CD4-positive, alpha-beta T cell (primary cell): ENCODE data around the gene SLF2. TPM values are rescaled to one million over a fixed set of nuclear protein-coding genes. Genes with fewer than 3 reads are reported as not detected.

Experiments
- ATAC-seq: fragments of 200-7000 bp; cut with Tn5 transposase; one replicate; pipeline ENCODE4 v1.10.0; 2022; ENCODE audit warnings: mild to moderate bottlenecking; ENCODE audit not compliant: poor library complexity
- CTCF ChIA-PET: fragments of 350-600 bp; sonication (Branson Sonifier 250); formaldehyde crosslinking; loops from one replicate; lab custom pipeline; 2021; ENCODE audit warnings: antibody characterized with exemption, inconsistent platforms; lab: Charles Lee
- POLR2A ChIA-PET: fragments of 350-600 bp; sonication (Branson Sonifier 250); formaldehyde crosslinking; loops from one replicate; lab custom pipeline; 2021; ENCODE audit warnings: antibody characterized with exemption, inconsistent platforms; lab: Charles Lee
- DNase-seq, 14 experiments: peaks; one replicate each; pipeline ENCODE4 v3.0.0-alpha.2; 2013 to 2020; ENCODE audit warnings: mixed read lengths in 2 of 14
- H3K27ac ChIP-seq, 2 donors: one replicate each; pipeline versions ENCODE4 v1.5.1 to v1.7.0; 2013; ENCODE audit warnings: low read length in 2 of 2, low read depth in 1 of 2, mild to moderate bottlenecking in 1 of 2
- H3K27me3 ChIP-seq, 2 experiments: 1 replicate in 1 of 2; 2 replicates in 1 of 2; pipeline versions ENCODE4 v1.6.1 to v1.7.0; 2013; ENCODE audit warnings: low read length in 2 of 2, control low read depth in 1 of 2, mild to moderate bottlenecking in 1 of 2, moderate library complexity in 1 of 2; ENCODE audit not compliant: insufficient read depth in 2 of 2, control insufficient read depth in 1 of 2
- H3K36me3 ChIP-seq: one replicate; pipeline ENCODE4 v1.6.1; 2013; ENCODE audit warnings: low read length, control low read depth; ENCODE audit not compliant: insufficient read depth
- H3K4me1 ChIP-seq: one replicate; pipeline ENCODE4 v1.6.1; 2013; ENCODE audit warnings: low read length, control low read depth; ENCODE audit not compliant: insufficient read depth
- H3K4me3 ChIP-seq: one replicate; pipeline ENCODE4 v1.5.1; 2013; ENCODE audit warnings: mild to moderate bottlenecking, low read length, moderate library complexity
- H3K9me3 ChIP-seq, 2 experiments: 1 replicate in 1 of 2; 2 replicates in 1 of 2; pipeline versions ENCODE4 v1.6.1 to v1.7.0; 2013; ENCODE audit warnings: low read length in 2 of 2, mild to moderate bottlenecking in 2 of 2, control low read depth in 1 of 2, moderate library complexity in 1 of 2; ENCODE audit not compliant: control insufficient read depth in 1 of 2, insufficient read depth in 1 of 2
- H3K27ac Mint-ChIP-seq: one replicate; pipeline ENCODE4 v1.8.0; 2020; ENCODE audit warnings: mixed read lengths
- H3K27me3 Mint-ChIP-seq: one replicate; pipeline ENCODE4 v1.8.0; 2021; ENCODE audit warnings: mixed read lengths
- H3K36me3 Mint-ChIP-seq: one replicate; pipeline ENCODE4 v1.8.0; 2021; ENCODE audit warnings: low read depth, mixed read lengths
- H3K4me1 Mint-ChIP-seq: one replicate; pipeline ENCODE4 v1.8.0; 2021; ENCODE audit warnings: low read depth, mixed read lengths
- H3K4me3 Mint-ChIP-seq: one replicate; pipeline ENCODE4 v1.8.0; 2020; ENCODE audit warnings: mild to moderate bottlenecking, mixed read lengths
- H3K9me3 Mint-ChIP-seq: one replicate; pipeline ENCODE4 v1.8.0; 2020; ENCODE audit warnings: mixed read lengths
- intact Hi-C, 2 experiments: fragments of 100-400 bp; cut with DNase I in 1 of 2; cut with micrococcal nuclease in 1 of 2; formaldehyde crosslinking; loops; one replicate each; pipeline versions ENCODE4 v1.15.1 to v1.9.0; 2023 to 2025; cut with DNase I, micrococcal nuclease
- polyA plus RNA-seq, 2 donors: library from polyadenylated mRNA; unstranded; fragments of 120-200 nt; gene quantifications; one replicate each; pipeline ENCODE4 v1.2.1, GENCODE V29; 2013
- total RNA-seq, 174 experiments: library from RNA in 2 of 174; stranded (reverse) in 2 of 174; gene quantifications; one replicate each; pipeline ENCODE4 v1.2.3 and lab custom pipeline; 2021 to 2026
- TF ChIP-seq, protein P1 (sequence below): fragments of 200-600 bp; IDR thresholded peaks from one replicate; pipeline ENCODE4 v1.8.0; 2022; ENCODE audit warnings: antibody characterized with exemption, mild to moderate bottlenecking

The SLF2 gene
- total RNA-seq (10 to 100 TPM; 11.1 TPM), total RNA-seq (lab: John Stamatoyannopoulos, UW) (30.6 to 201 (median 101) reads per million in 172 experiments)
- polyA plus RNA-seq (2013, experiment 1 of 2) = 25.9 TPM
- polyA plus RNA-seq (2013, experiment 2 of 2) = 22.2 TPM

DNA sequence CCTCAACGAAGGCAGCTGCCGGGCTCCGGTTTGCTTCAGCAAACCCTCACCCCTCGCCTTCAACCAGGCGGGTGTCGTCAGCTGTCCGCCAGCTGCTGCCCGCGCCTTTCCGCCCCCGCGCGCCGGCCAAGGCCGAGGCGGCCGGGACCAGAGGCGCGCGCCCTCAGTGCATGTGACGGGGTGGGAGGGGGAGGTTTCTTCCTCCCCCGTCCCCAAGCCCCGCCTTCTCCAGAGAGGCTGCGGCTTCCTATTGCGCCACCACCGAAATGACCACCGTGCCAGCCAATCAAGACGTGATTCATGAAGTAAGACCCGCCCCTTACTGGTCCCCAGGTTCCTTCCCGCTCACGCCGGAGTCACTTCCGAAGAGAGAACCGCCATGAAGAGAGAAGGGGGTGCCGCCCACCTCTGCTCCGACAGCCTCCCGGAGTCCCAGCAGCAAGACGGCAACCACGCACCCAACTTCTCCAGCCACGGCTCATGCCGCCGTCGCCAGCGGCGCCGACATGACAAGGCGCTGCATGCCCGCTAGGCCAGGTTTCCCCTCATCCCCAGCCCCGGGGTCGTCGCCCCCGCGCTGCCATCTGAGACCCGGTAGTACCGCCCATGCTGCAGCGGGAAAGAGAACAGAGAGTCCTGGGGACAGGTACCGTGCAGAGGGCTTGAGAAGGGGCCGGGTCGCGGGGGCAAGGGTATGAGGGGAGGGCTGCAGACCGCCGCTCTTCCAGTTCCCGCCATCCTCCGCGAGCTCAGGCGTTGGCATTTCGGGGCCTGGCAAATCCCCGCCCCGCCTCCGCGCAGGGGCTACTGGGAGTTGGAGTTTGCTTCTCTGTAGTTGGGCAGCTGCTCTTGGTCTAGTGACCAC is at the start of gene SLF2:
Gene SLF2, plus strand, starts transcription at position 359 of the 865 bp plus-strand sequence. Its CDS starts 148 bp downstream, at position 507.
- peaks cover 15% of the 10 kb centered on the region for H3K4me1 ChIP-seq
- H3K27me3 ChIP-seq = no peaks in the 10 kb centered on the region
- Mint-ChIP-seq H3K27ac (peak within 1 kb of the TSS; percentile 94), H3K27me3 (no peaks in the 10 kb centered on the region), H3K36me3 (peaks cover 28% of the 10 kb centered on the region), H3K4me3 (peak within 1 kb of the TSS; percentile 98), H3K9me3 (no peaks in the 10 kb centered on the region), H3K4me1 (peaks cover 60% of the 10 kb centered on the region)
- H3K27ac ChIP-seq = peak within 1 kb of the TSS; percentile 78 to 80
- TF ChIP-seq, protein P1, sequence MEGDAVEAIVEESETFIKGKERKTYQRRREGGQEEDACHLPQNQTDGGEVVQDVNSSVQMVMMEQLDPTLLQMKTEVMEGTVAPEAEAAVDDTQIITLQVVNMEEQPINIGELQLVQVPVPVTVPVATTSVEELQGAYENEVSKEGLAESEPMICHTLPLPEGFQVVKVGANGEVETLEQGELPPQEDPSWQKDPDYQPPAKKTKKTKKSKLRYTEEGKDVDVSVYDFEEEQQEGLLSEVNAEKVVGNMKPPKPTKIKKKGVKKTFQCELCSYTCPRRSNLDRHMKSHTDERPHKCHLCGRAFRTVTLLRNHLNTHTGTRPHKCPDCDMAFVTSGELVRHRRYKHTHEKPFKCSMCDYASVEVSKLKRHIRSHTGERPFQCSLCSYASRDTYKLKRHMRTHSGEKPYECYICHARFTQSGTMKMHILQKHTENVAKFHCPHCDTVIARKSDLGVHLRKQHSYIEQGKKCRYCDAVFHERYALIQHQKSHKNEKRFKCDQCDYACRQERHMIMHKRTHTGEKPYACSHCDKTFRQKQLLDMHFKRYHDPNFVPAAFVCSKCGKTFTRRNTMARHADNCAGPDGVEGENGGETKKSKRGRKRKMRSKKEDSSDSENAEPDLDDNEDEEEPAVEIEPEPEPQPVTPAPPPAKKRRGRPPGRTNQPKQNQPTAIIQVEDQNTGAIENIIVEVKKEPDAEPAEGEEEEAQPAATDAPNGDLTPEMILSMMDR = no peak
- ATAC-seq (peak; percentile 80), DNase-seq (peak; percentile 71 to 97 (median 90))
- ChIA-PET CTCF (interaction anchor here (1.2 to 1.8 kb wide), 4 partner anchors 57 to 377 kb away, joined by 3 to 6 read pairs (median 4); partner anchors contain the start of gene HIF1AN), POLR2A (interaction anchor here (1.0 to 1.8 kb wide), 11 partner anchors 10 to 120 kb away, joined by 3 to 6 read pairs (median 3); partner anchors contain the start of genes LZTS2, MRPL43, PDZD7 and SFXN3)
- H3K9me3 ChIP-seq = no peaks in the 10 kb centered on the region
- intact Hi-C loops = loop anchor here in 1 of 2 experiments (2.0 to 5.0 kb wide), 4 partner anchors 74 to 1481 kb away; partner anchors contain the start of genes BTRC, GOT1, KAZALD1 and MRPL43
- peak within 1 kb of the TSS; percentile 71 for H3K4me3 ChIP-seq
- peaks cover 19% of the 10 kb centered on the region for H3K36me3 ChIP-seq

- H3K9me3 Mint-ChIP-seq = no peaks in the 10 kb centered on the region
- no peak for ATAC-seq
- no peak for DNase-seq
- H3K4me3 Mint-ChIP-seq = no peak overlapping the region
- peaks cover 66% of the 10 kb centered on the region for H3K27me3 Mint-ChIP-seq
- no peak overlapping the region for H3K27ac ChIP-seq
- no peaks in the 10 kb centered on the region for H3K36me3 ChIP-seq
- no peak overlapping the region for H3K4me3 ChIP-seq
- no peaks in the 10 kb centered on the region for H3K4me1 Mint-ChIP-seq
- H3K27me3 ChIP-seq = peaks cover 17 to 26% of the 10 kb centered on the region in 2 experiments
- no peaks in the 10 kb centered on the region for H3K36me3 Mint-ChIP-seq
- TF ChIP-seq, protein P1 = no peak
- H3K4me1 ChIP-seq = no peaks in the 10 kb centered on the region
- H3K27ac Mint-ChIP-seq = no peak overlapping the region
- intact Hi-C loops = no loop called here
- H3K9me3 ChIP-seq = no peaks in the 10 kb centered on the region
- ChIA-PET POLR2A (no interaction called here), CTCF (no interaction called here)
Observed at GRCh38 chr10:100863433-100863832, 49.3 kb upstream of the SLF2 start.

DNA sequence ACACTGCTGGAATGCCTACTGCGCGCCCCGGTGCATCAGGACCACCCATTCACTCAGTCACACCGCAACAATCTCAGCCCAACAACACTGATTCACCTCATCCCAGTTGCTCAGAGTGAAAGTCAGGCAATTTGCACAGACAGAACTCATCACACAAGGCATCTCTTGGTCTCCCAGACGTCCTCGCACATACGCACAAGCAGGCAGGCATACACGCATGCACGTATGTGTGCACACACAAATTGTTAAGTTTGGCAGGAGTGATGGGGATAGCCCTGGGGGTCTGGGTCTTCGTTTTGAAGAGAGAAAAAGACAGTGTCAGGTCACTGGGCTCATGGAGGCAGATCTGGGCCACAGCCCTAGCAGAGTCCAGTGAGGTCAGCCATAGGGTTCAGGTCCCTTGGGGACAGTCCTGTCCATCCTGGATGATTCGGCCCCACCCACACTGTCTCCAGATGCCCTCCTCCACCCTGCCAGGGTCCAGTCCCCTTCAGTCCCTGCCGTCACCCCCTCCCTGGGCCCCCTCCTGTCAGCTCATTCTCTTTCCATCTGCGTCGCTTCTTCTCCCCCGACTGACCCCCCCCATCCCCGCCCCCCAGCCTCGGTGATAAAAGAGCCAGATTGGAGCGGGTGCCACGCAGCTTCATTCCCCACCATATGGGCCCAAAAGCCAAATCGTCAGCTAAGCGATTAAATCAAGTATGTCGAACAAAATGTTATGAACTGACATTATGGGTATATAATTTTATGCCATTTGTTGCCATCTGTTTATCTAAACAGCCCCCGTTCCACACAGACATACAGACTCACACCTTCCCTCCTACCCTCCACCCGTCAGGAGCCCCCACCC is 48.5 kb upstream of the SLF2 start:
- H3K27me3 Mint-ChIP-seq = peaks cover 58% of the 10 kb centered on the region
- no peaks in the 10 kb centered on the region for H3K9me3 Mint-ChIP-seq
- Histone ChIP-seq H3K27me3 (peaks cover 13 to 25% of the 10 kb centered on the region in 2 experiments), H3K4me3 (no peak overlapping the region), H3K36me3 (no peaks in the 10 kb centered on the region), H3K27ac (no peak overlapping the region), H3K4me1 (no peaks in the 10 kb centered on the region), H3K9me3 (no peaks in the 10 kb centered on the region)
- ATAC-seq (no peak), DNase-seq (no peak)
- POLR2A ChIA-PET = no interaction called here
- CTCF ChIA-PET = no interaction called here
- TF ChIP-seq, protein P1 = no peak
- no peak overlapping the region for H3K4me3 Mint-ChIP-seq
- no peaks in the 10 kb centered on the region for H3K4me1 Mint-ChIP-seq
- H3K36me3 Mint-ChIP-seq = no peaks in the 10 kb centered on the region
- H3K27ac Mint-ChIP-seq = no peak overlapping the region
- intact Hi-C loops = no loop called here
